H1 (cell line): ENCODE results near the gene IP6K3. TPM values are rescaled to one million over a fixed set of nuclear protein-coding genes. Genes with fewer than 3 reads are reported as not detected.

ENCODE experiments used
- CTCF ChIA-PET: fragments of 300-600 bp; sonication (Branson Sonifier 250); formaldehyde crosslinking; loops from one replicate; lab custom pipeline; 2021; ENCODE audit not compliant: partially characterized antibody; lab: Charles Lee
- POLR2A ChIA-PET: fragments of 300-600 bp; sonication (Branson Sonifier 250); formaldehyde crosslinking; loops from one replicate; lab custom pipeline; 2021; ENCODE audit warnings: inconsistent platforms; ENCODE audit not compliant: partially characterized antibody; lab: Charles Lee
- DNase-seq, 2 experiments: peaks; one replicate each; pipeline versions ENCODE4 v3.0.0 to v3.0.0-alpha.2; 2010 to 2022; ENCODE audit warnings: low spot score in 2 of 2, low read depth in 1 of 2, mixed read lengths in 1 of 2
- FAIRE-seq: peaks from 2 replicates; lab custom pipeline; 2011; peaks lifted over from hg19 to GRCh38; lab: Jason Lieb, UNC
- H2AFZ ChIP-seq: 2 replicates; pipeline ENCODE4 v1.8.1; 2012; ENCODE audit warnings: low read length, inconsistent platforms
- H2AK5ac ChIP-seq: 2 replicates; pipeline ENCODE4 v1.6.1; 2013; ENCODE audit warnings: low read depth, low read length
- H2BK120ac ChIP-seq: replicated peaks from 2 replicates; pipeline ENCODE3; 2013; ENCODE audit warnings: low read depth, low read length, inconsistent platforms
- H2BK12ac ChIP-seq: 2 replicates; pipeline ENCODE4 v1.6.1; 2013; ENCODE audit warnings: low read depth, low read length
- H2BK15ac ChIP-seq: 2 replicates; pipeline ENCODE4 v1.6.1; 2013; ENCODE audit warnings: low read length
- H2BK20ac ChIP-seq: 2 replicates; pipeline ENCODE4 v1.6.1; 2013; ENCODE audit warnings: low read length
- H2BK5ac ChIP-seq: 2 replicates; pipeline ENCODE4 v1.6.1; 2013; ENCODE audit warnings: low read depth, low read length
- H3K14ac ChIP-seq: 2 replicates; pipeline ENCODE4 v1.6.1; 2013; ENCODE audit warnings: inconsistent platforms; ENCODE audit not compliant: insufficient read length
- H3K18ac ChIP-seq: 2 replicates; pipeline ENCODE4 v1.6.1; 2013; ENCODE audit warnings: low read length; ENCODE audit errors: extremely low read depth
- H3K23ac ChIP-seq: 2 replicates; pipeline ENCODE4 v1.6.1; 2013; ENCODE audit warnings: inconsistent platforms; ENCODE audit not compliant: insufficient read length
- H3K23me2 ChIP-seq: 2 replicates; pipeline ENCODE4 v1.6.1; 2013; ENCODE audit warnings: low read depth, low read length
- H3K27ac ChIP-seq: 2 replicates; pipeline ENCODE4 v1.6.1; 2011; ENCODE audit warnings: low read depth, low read length, inconsistent platforms
- H3K27me3 ChIP-seq, 4 experiments: replicated peaks in 1 of 4; 1 replicate in 1 of 4; 2 replicates in 3 of 4; pipeline versions ENCODE4 v1.6.1 to v1.8.1; 2011 to 2013; ENCODE audit warnings: low read length in 3 of 4, mild to moderate bottlenecking in 3 of 4, inconsistent platforms in 2 of 4, mixed read lengths in 2 of 4, moderate library complexity in 1 of 4; ENCODE audit not compliant: control insufficient read depth in 3 of 4, insufficient read depth in 3 of 4; ENCODE audit errors: extremely low read depth in 1 of 4
- H3K36me3 ChIP-seq, 4 experiments: 2 replicates each; pipeline versions ENCODE4 v1.6.1 to v1.8.1; 2011 to 2013; ENCODE audit warnings: mild to moderate bottlenecking in 4 of 4, low read length in 3 of 4, moderate library complexity in 2 of 4, control low read depth in 1 of 4, inconsistent platforms in 1 of 4; ENCODE audit not compliant: insufficient read depth in 4 of 4, control insufficient read depth in 2 of 4
- H3K4ac ChIP-seq: replicated peaks from 2 replicates; pipeline ENCODE3; 2013; ENCODE audit warnings: low read length, low read depth, mixed read lengths, inconsistent platforms; ENCODE audit not compliant: insufficient read length
- H3K4me1 ChIP-seq, 4 experiments: replicated peaks in 1 of 4; 1 replicate in 1 of 4; 2 replicates in 3 of 4; pipeline versions ENCODE4 v1.6.1 to v1.8.1; 2011 to 2013; ENCODE audit warnings: low read length in 3 of 4, inconsistent platforms in 2 of 4, mixed read lengths in 1 of 4; ENCODE audit not compliant: insufficient read depth in 4 of 4, control insufficient read depth in 3 of 4
- H3K4me2 ChIP-seq, 2 experiments: 2 replicates each; pipeline versions ENCODE4 v1.6.1 to v1.8.1; 2011 to 2013; ENCODE audit warnings: low read depth in 2 of 2, low read length in 2 of 2, control low read depth in 1 of 2, inconsistent platforms in 1 of 2, mild to moderate bottlenecking in 1 of 2; ENCODE audit not compliant: insufficient read depth in 1 of 2
- H3K4me3 ChIP-seq, 4 experiments: fragments of 200-600, 300-600 bp in 1 of 4; sonication (generic), shearing (Covaris generic), sonication (Bioruptor Twin) in 1 of 4; 2 replicates each; pipeline versions ENCODE4 v1.5.1 to v1.8.1; 2011 to 2016; ENCODE audit warnings: low read length in 4 of 4, low read depth in 3 of 4, control low read depth in 2 of 4, inconsistent platforms in 2 of 4, mild to moderate bottlenecking in 2 of 4, mixed read lengths in 1 of 4, moderate library complexity in 1 of 4; ENCODE audit not compliant: insufficient read depth in 2 of 4; ENCODE audit errors: extremely low read depth in 1 of 4
- H3K56ac ChIP-seq: replicated peaks from 2 replicates; pipeline ENCODE3; 2013; ENCODE audit warnings: low read depth, mild to moderate bottlenecking, mixed read lengths, low read length, inconsistent platforms; ENCODE audit not compliant: insufficient read length
- H3K79me1 ChIP-seq: 2 replicates; pipeline ENCODE4 v1.6.1; 2013; ENCODE audit warnings: low read depth, low read length, control low read depth
- H3K79me2 ChIP-seq, 2 experiments: 2 replicates each; pipeline versions ENCODE4 v1.6.1 to v1.8.1; 2012 to 2013; ENCODE audit warnings: low read length in 2 of 2, mild to moderate bottlenecking in 2 of 2, inconsistent platforms in 1 of 2; ENCODE audit not compliant: insufficient read depth in 2 of 2, control insufficient read depth in 1 of 2
- H3K9ac ChIP-seq, 4 experiments: replicated peaks in 1 of 4; 1 replicate in 1 of 4; 2 replicates in 3 of 4; pipeline versions ENCODE4 v1.6.1 to v1.8.1; 2011 to 2013; ENCODE audit warnings: low read depth in 3 of 4, low read length in 3 of 4, control low read depth in 2 of 4, mild to moderate bottlenecking in 2 of 4, moderate library complexity in 2 of 4, inconsistent platforms in 1 of 4; ENCODE audit errors: extremely low read depth in 1 of 4
- H3K9me3 ChIP-seq, 2 experiments: 2 replicates each; pipeline versions ENCODE4 v1.6.1 to v1.8.1; 2012 to 2013; ENCODE audit warnings: mild to moderate bottlenecking in 2 of 2, moderate library complexity in 2 of 2, control low read depth in 1 of 2, inconsistent platforms in 1 of 2, low read depth in 1 of 2, low read length in 1 of 2, mixed read lengths in 1 of 2; ENCODE audit not compliant: insufficient read depth in 2 of 2
- H4K20me1 ChIP-seq, 2 experiments: replicated peaks in 1 of 2; 2 replicates each; pipeline versions ENCODE3 to v1.8.1; 2011 to 2013; ENCODE audit warnings: inconsistent platforms in 2 of 2, low read length in 2 of 2, mild to moderate bottlenecking in 1 of 2; ENCODE audit not compliant: insufficient read depth in 2 of 2, control insufficient read depth in 1 of 2
- H4K5ac ChIP-seq: 2 replicates; pipeline ENCODE4 v1.6.1; 2013; ENCODE audit warnings: low read length, low read depth, mixed read lengths, inconsistent platforms; ENCODE audit not compliant: insufficient read length
- H4K8ac ChIP-seq: 2 replicates; pipeline ENCODE4 v1.8.0; 2013; ENCODE audit warnings: mild to moderate bottlenecking, moderate library complexity, low read length, inconsistent platforms; ENCODE audit not compliant: insufficient read depth; ENCODE audit errors: extremely low read depth
- H4K91ac ChIP-seq: replicated peaks from 2 replicates; pipeline ENCODE3; 2013; ENCODE audit warnings: low read length, mixed read lengths, inconsistent platforms; ENCODE audit not compliant: insufficient read length
- BACH1 ChIP-seq: IDR thresholded peaks from 2 replicates; pipeline ENCODE4 v1.6.1; 2012; ENCODE audit warnings: low read length, improper control_type of control experiment
- EZH2 ChIP-seq: fragments of 200-600 bp; sonication (generic); IDR thresholded peaks from 2 replicates; pipeline ENCODE4 v1.7.1; 2012; ENCODE audit warnings: low read depth, mild to moderate bottlenecking, moderate library complexity, low read length, inconsistent platforms; ENCODE audit not compliant: severe bottlenecking
- KDM4A ChIP-seq: IDR thresholded peaks from one replicate; pipeline ENCODE4 v1.7.1; 2012; ENCODE audit warnings: low read depth, mild to moderate bottlenecking, moderate library complexity, low read length, inconsistent platforms; ENCODE audit not compliant: severe bottlenecking
- SIX5 ChIP-seq: IDR thresholded peaks from 2 replicates; pipeline ENCODE4 v1.6.1; 2011; ENCODE audit warnings: mild to moderate bottlenecking, low read depth, low read length
- SUZ12 ChIP-seq: fragments of 200-600 bp; sonication (generic); IDR thresholded peaks from 2 replicates; pipeline ENCODE4 v1.6.1; 2012; ENCODE audit warnings: mild to moderate bottlenecking, inconsistent platforms, low read length, moderate library complexity, mixed read lengths
- TAF7 ChIP-seq: optimal IDR thresholded peaks from 2 replicates; pipeline ENCODE3; 2011; ENCODE audit warnings: low read depth, mild to moderate bottlenecking, inconsistent platforms, low read length, moderate library complexity, borderline replicate concordance
- TCF12 ChIP-seq: IDR thresholded peaks from 2 replicates; pipeline ENCODE4 v1.6.1; 2011; ENCODE audit warnings: low read depth, mild to moderate bottlenecking, low read length
- YY1 ChIP-seq: IDR thresholded peaks from 2 replicates; pipeline ENCODE4 v1.6.1; 2011; ENCODE audit warnings: low read depth, mild to moderate bottlenecking, low read length
- ZNF274 ChIP-seq: IDR thresholded peaks from 2 replicates; pipeline ENCODE4 v1.7.0; 2012; ENCODE audit warnings: low read length, borderline replicate concordance; ENCODE audit errors: extremely low read depth
- WGBS, 2 experiments: shearing (Covaris generic) in 1 of 2; methylation state at CpG; one replicate each; pipeline versions ENCODE4 v1.1.6 to v1.1.7; 2013 to 2015; ENCODE audit warnings: low lambda C conversion rate in 2 of 2, mixed read lengths in 2 of 2, inconsistent platforms in 1 of 2, low coverage in 1 of 2, missing lambda C conversion rate in 1 of 2; ENCODE audit not compliant: insufficient replicate concordance in 2 of 2, insufficient coverage in 1 of 2, insufficient read length in 1 of 2; ENCODE audit errors: extremely low coverage in 1 of 2, missing lambda C conversion rate in 1 of 2; 5-methylcytosine and 5-hydroxymethylcytosine counted together
- polyA plus RNA-seq, 7 experiments: library from polyadenylated mRNA; depleted of rRNA in 3 of 7; stranded (reverse) in 5 of 7; unstranded in 2 of 7; fragments of >200 nt in 5 of 7; fragments of 200-250 nt in 2 of 7; gene quantifications; 1 replicate in 5 of 7; 2 replicates in 1 of 7; 4 replicates in 1 of 7; pipeline versions ENCODE4 v1.2.1 to v1.2.3, GENCODE V29; 2011 to 2013; ENCODE audit warnings: missing spikeins in 2 of 7, mixed read lengths in 2 of 7
- total RNA-seq: library from RNA; stranded (reverse); fragmentation: NEBNext Ultra II Directional; extraction: Animal tissue kit (Norgen Biotek cat#: 25700); gene quantifications from 2 replicates; pipeline ENCODE4 v1.2.1, GENCODE V29; 2021
- TF ChIP-seq, protein P1 (sequence below): IDR thresholded peaks from 2 replicates; pipeline ENCODE4 v1.6.1; 2011; ENCODE audit warnings: low read depth, mild to moderate bottlenecking, low read length; ENCODE audit not compliant: insufficient read depth

IP6K3 gene
- total and polyA plus RNA-seq, 2 of the 8 experiments (the other 6 are each of a cell fraction or from before 2014, with no cell fraction given) = 0.22 to 0.73 TPM

DNA sequence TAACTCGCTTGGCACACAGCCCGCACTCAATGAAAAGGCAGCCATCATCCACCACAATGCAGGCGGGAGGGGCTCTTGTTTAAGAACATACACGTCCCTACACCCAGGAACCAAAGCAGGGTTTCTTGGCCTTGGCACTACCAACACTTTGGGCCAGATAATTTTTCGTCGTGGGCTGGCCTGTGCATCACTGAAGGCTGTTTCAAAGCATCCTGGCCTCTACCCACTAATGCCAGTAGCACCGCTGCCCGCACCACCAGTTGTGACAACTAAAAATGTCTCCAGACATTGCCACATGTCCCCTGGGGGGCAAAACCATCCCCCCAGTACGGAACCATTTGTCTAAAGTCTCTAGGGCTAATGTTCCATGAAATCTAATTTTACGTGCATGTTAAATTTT lies 48.2 kb downstream of the IP6K3 start:
- Histone ChIP-seq H3K9ac (no peak overlapping the region), H2BK20ac (no peak overlapping the region), H2AFZ (no peak overlapping the region), H3K36me3 (peaks cover 26 to 54% (median 29%) of the 10 kb centered on the region in 4 experiments), H2BK12ac (no peak overlapping the region), H2BK120ac (no peak overlapping the region), H3K4me1 (peaks cover 0 to 5% (median 0%) of the 10 kb centered on the region in 4 experiments; a peak in 2 of 7 replicates), H4K91ac (no peak overlapping the region), H3K27ac (no peak overlapping the region), H3K9me3 (no peaks in the 10 kb centered on the region), H3K79me2 (no peaks in the 10 kb centered on the region), H3K4me3 (no peak overlapping the region), H3K4ac (no peak overlapping the region), H3K56ac (no peak overlapping the region), H3K23me2 (no peaks in the 10 kb centered on the region), H3K27me3 (no peaks in the 10 kb centered on the region), H2BK5ac (no peak overlapping the region), H3K4me2 (no peak overlapping the region), H3K79me1 (0 out of 2 replicates have a peak, but pooled peaks cover 2% of the 10 kb centered on the region), H4K5ac (no peak overlapping the region), H3K18ac (no peak overlapping the region), H3K23ac (no peak overlapping the region), H2BK15ac (no peak overlapping the region), H3K14ac (no peak overlapping the region), H4K20me1 (peaks cover 11 to 15% of the 10 kb centered on the region in 2 experiments), H2AK5ac (no peak overlapping the region), H4K8ac (no peak overlapping the region)
- ChIA-PET POLR2A (no interaction called here), CTCF (interaction anchor here (1.2 to 1.9 kb wide), 2 partner anchors 109 to 112 kb away, joined by 4 to 14 read pairs; no protein-coding TSS in a partner anchor)
- TF ChIP-seq TCF12 (no peak), KDM4A (no peak), BACH1 (no peak), SIX5 (no peak), TAF7 (no peak), YY1 (no peak), SUZ12 (no peak), EZH2 (no peak), ZNF274 (no peak)
- TF ChIP-seq, protein P1, sequence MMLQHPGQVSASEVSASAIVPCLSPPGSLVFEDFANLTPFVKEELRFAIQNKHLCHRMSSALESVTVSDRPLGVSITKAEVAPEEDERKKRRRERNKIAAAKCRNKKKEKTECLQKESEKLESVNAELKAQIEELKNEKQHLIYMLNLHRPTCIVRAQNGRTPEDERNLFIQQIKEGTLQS = no peak
- no peak for FAIRE-seq
- no peak for DNase-seq
- WGBS, 2 experiments = 92% methylated on average over 10 of the region's 10 CpGs; no CpG with 5 or more reads in 1 of the 2 experiments
